Tongue (tissue), 2 donors: ENCODE results near the gene SPEM3. TPM values are rescaled to one million over a fixed set of nuclear protein-coding genes. Genes with fewer than 3 reads are reported as not detected.
A peak's percentile ranks its signal among the peaks of the same experiment; 100 is the strongest.

ENCODE experiments used
- DNase-seq: peaks from one replicate; pipeline ENCODE4 v3.0.0-alpha.2; 2015
- total RNA-seq: library from RNA; depleted of rRNA; stranded (reverse); fragments of >200 nt; gene quantifications from one replicate; pipeline ENCODE4 v1.2.3, GENCODE V29; 2014

SPEM3 gene
- total RNA-seq, 1 donor from 2014 or later = not detected

GRCh38 chr17:7403977-7404736, 24.5 kb upstream of the SPEM3 start, which contains the start of gene TMEM256:
Gene TMEM256 (minus strand): TSS chr17:7404097. CDS start chr17:7404084, 13 bp downstream.
- DNase-seq = peak; percentile 100

GRCh38 chr17:7404737-7405349, 23.8 kb upstream of the SPEM3 start:
- no peak for DNase-seq

- DNase-seq = peak; percentile 42
Observed at GRCh38 chr17:7405350-7406234, 23.1 kb upstream of the SPEM3 start.

- no peak for DNase-seq
Observed at GRCh38 chr17:7406235-7406825, 22.3 kb upstream of the SPEM3 start.

GRCh38 chr17:7407082-7407481, 21.6 kb upstream of the SPEM3 start:
- DNase-seq = no peak

- DNase-seq = no peak
Observed at GRCh38 chr17:7407485-7408251, 21.0 kb upstream of the SPEM3 start, which contains the start of gene NLGN2. Gene NLGN2 (plus strand): TSS chr17:7407845. CDS start chr17:7408256, 411 bp downstream.

- no peak for DNase-seq
Observed at GRCh38 chr17:7408252-7408727, 20.4 kb upstream of the SPEM3 start.

GRCh38 chr17:7408863-7409262, 19.8 kb upstream of the SPEM3 start:
- no peak for DNase-seq

- no peak for DNase-seq
Observed at GRCh38 chr17:7409716-7410115, 18.9 kb upstream of the SPEM3 start.

- no peak for DNase-seq
Observed at GRCh38 chr17:7410634-7411426, 17.8 kb upstream of the SPEM3 start.

GRCh38 chr17:7411427-7411750, 17.3 kb upstream of the SPEM3 start:
- no peak for DNase-seq

GRCh38 chr17:7413346-7413985, 15.2 kb upstream of the SPEM3 start:
- no peak for DNase-seq

- no peak for DNase-seq
Observed at GRCh38 chr17:7414837-7415236, 13.8 kb upstream of the SPEM3 start.

- no peak for DNase-seq
Observed at GRCh38 chr17:7415784-7416183, 12.9 kb upstream of the SPEM3 start.

GRCh38 chr17:7416323-7416722, 12.3 kb upstream of the SPEM3 start:
- no peak for DNase-seq

GRCh38 chr17:7417056-7417655, 11.5 kb upstream of the SPEM3 start:
- DNase-seq = no peak

GRCh38 chr17:7418472-7419152, 10.0 kb upstream of the SPEM3 start:
- no peak for DNase-seq

GRCh38 chr17:7419819-7420610, 8.6 kb upstream of the SPEM3 start, which contains the start of gene SPEM1:
Gene SPEM1 (plus strand): TSS chr17:7420324. CDS start chr17:7420385, 61 bp downstream.
- DNase-seq = no peak
